Right kidney (tissue), 1 donor: Measurements from ENCODE around the gene SNCB.
"Not testable (repeated sequence)": the region's sequence is repeated elsewhere in the genome, so short reads cannot be mapped to it uniquely, and the experiment has no call there.

Source experiments
- DNase-seq: peaks from one replicate; pipeline ENCODE4 v3.0.0-alpha.2; 2016

SNCB gene

DNA sequence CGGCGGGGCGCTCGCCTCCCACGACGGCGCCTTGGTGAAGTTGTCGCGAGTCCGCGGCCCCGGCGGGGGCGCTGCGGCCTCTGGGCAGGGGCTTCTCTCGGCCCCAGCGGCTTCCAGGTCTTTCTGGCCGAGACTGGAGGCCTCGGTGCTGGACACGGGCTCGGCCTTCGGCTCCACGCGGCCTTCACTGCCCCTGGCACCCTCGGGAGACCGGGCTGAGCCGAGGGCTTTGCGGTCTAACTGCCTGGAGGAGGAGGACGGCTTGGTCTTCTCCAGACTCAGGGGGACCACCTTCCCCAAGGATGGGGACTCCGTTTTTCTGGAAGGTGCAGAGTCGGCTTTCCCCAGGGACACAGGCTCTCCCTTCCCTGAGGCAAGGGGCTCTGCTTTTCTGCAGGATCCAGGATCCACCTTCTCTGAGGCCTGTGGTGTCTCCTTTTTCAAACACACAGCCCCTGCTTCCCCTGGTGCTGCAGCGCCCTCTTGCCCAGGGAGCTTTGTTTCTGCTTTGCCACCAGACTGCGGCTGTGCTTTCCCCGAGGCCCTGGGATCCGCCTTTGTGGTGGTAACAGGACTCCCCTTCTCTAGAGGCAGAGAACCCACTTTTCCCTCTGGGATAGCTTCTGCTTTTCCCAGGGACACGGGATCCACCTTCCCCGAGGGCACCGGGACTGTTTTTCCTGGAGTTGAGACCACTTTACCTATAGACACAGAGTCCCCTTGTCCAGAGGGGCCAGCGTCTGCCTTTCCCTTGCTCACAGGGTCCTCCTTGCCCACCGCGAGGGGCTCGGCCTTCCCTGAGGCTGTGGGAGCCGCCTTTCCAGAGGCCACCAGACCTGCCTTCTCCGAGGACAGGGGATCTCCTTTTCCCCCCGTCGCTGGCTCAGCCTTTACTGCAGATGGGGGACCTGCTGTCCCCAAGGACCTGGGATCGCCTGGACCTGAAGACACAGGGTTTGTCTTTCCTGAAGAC, 32.6 kb downstream of the SNCB start:
- DNase-seq: no peak

DNA sequence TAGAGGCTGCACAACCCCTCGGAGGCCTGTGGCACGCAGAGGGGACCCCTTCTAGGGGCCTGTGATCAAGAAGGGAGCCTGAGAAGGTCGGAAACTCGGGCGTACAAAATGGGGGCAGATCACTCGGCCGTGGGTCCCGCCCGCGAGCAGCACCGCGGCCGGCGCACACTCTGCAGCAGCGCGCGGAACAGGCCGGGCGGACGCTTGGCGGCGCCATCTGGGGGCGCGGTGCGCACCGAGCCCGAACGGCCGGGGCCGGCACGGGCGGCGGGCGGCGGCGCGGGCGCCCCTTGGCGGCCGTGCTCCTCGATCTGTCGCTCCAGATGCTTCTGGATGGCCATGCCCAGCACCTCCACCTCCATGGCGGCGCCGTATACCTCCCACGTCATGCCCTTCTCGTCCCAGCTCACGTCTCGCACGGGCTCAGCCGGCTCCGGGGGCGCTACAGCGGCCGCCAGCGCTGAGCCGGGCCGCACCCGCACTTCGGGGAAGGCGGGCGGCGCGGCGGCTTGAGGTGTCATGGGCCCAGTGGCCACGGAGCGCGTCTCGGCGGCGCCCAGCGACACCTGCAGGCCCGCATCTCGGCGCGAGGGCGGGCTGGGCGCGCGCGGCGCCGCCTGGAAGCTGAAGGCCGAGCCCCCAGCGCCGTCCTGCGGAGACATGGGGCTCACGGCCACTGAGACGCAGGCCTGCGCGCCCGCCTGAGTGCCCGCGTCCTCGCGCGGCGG, 33.5 kb downstream of the SNCB start:
- peak; percentile 86 for DNase-seq

DNA sequence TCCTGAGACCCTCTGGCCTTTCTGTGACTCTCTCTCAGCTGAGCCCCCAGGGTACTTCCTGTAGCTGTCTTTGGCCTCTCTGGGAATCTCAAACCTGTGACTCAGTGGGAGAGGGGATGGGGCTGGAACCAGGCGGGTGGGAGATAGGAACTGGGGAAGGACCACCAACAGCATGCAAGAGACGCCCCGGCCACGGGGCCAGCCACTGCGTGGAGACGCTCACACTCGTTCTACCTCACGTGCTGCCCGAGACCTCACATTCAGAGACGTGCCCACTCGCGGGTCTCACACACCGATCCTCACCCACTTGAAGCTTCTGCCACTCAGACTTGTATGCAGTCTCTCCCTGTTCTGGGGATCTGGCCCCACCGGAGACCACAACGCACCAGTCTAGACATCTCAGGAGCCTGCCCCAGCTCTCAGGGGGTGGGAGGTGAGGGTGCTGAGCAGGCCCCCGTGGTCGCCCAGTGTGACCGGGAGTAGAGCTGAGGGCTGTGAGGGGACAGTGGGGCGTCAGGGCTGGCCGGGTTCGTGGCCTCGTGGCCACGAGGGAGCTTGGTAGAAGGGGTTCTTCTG, 34.2 kb downstream of the SNCB start:
- no peak for DNase-seq

DNA sequence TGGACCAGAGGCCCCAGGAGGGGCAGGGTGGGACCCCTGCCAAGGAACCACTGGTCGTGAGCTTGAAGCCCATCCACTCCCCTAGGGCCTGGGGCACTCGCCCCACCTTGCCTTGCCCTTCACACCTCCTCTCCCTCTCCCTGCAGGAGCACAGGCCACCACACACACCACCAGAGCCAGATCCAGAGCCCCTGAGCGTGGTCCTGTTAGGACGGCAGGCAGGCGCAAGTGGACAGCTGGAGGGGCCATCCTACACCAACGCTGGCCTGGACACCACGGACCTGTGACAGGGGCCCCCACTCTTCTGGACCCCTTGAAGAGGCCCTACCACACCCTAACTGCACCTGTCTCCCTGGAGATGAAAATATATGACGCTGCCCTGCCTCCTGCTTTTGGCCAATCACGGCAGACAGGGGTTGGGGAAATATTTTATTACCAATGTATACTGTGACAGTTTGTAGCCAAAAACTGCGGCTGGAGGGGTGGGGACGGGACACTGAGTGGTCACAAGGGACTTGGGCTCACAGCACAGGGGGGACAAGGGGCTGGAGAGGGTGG, 34.9 kb downstream of the SNCB start:
- DNase-seq: no peak

DNA sequence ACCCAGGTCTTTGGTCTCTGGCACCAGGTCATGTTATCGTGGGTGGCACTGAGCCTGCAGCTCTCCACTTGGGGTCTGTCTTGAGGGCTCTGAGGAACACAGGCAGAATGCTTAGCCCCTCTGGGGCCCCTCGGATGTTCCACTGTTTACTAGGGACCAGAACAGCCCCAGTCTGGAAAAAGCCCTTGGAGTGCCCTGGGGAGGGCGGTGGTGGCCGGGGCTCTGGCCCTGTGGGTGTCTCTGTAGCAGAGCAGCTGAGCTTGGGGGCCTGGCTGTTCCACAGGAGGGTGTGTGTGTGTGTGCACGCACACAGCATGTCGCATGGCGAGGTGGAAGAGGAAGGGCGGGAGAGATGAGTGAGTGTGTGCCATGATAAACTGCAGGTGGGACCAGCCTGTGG, 35.8 kb downstream of the SNCB start:
- no peak for DNase-seq

DNA sequence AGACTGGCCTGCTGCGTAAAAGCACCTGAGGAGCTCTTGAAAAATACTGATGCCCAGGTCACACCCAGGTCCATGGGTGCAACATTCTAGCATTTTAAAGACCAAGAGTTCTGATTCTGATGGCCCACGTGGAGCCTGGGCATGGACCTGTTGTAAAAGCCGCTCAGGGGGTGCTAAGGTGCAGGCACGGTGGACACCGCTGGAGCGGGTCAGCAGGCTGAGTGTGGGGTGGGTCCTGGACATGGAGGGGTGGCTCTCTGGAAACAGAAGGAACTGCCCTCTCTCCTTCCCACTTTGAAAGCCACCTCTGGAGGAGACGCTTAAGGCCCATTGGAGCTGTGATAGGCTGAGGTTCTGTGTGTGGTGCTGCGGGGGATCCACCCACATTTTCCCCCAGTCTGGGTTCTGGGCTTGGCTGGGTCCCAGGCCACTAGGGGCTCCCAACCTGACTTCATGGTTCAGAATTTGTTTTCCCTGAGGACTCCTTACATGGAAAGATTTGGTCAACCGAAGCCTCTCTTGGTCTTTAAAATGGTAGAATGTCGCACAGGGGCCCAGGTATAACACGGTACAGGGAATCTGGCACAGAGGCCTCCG, 37.0 kb downstream of the SNCB start:
- DNase-seq: no peak

DNA sequence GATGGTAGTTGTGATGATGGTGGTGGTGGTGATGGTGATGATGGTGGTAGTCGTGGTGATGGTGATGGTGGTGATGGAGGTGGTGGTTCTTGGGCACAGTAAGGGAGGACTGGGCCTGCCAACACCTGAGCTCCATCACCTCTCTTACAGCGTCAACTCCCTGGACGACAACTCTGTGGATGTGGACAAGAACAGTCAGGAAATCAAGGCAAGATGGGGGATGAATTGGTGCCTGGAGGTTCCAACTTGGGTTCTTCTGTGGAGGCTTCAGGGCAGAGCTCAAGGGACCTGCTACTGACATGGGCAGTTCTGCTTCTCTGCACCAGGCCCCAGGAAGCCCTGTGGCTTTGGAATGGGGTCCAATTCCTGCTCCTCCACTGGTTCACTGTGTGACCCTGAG, 37.8 kb downstream of the SNCB start:
- DNase-seq: no peak

DNA sequence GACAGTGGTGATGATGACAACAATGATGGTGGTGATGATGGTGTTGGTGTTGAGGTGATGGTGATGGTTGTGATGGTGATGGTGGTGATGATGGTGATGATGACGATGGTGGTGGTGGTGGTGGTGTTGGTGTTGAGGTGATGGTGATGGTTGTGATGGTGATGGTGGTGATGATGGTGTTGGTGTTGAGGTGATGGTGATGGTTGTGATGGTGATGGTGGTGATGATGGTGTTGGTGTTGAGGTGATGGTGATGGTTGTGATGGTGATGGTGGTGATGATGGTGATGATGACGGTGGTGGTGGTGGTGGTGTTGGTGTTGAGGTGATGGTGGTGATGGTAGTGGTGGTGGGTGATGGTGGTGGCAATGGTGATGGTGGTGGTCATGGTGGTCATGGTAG, 38.7 kb downstream of the SNCB start:
- DNase-seq: not testable (repeated sequence)

DNA sequence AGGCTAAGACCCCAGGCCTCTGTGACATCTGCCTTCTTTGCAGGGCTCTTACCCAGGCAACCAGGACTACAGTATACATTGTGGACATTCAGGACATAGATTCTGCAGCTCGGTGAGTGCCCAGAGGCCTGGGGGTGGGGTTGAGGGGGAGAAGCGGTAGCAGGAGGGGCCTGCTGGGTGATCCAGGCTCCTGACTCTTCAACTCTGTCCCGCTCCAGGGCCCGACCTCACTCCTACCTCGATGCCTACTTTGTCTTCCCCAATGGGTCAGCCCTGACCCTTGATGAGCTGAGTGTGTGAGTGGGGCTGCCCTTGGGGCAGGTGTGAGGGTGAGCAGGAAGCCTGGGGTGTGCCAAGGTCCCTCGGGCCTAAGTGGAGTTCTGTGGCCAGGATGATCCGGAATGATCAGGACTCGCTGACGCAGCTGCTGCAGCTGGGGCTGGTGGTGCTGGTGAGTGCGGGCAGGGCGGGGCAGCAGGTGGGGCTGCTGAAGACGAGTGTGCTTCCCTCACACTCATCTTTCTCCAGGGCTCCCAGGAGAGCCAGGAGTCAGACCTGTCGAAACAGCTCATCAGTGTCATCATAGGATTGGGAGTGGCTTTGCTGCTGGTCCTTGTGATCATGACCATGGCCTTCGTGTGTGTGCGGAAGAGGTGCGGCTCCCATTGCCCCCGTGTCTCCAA, 40.2 kb downstream of the SNCB start:
- no peak for DNase-seq

DNA sequence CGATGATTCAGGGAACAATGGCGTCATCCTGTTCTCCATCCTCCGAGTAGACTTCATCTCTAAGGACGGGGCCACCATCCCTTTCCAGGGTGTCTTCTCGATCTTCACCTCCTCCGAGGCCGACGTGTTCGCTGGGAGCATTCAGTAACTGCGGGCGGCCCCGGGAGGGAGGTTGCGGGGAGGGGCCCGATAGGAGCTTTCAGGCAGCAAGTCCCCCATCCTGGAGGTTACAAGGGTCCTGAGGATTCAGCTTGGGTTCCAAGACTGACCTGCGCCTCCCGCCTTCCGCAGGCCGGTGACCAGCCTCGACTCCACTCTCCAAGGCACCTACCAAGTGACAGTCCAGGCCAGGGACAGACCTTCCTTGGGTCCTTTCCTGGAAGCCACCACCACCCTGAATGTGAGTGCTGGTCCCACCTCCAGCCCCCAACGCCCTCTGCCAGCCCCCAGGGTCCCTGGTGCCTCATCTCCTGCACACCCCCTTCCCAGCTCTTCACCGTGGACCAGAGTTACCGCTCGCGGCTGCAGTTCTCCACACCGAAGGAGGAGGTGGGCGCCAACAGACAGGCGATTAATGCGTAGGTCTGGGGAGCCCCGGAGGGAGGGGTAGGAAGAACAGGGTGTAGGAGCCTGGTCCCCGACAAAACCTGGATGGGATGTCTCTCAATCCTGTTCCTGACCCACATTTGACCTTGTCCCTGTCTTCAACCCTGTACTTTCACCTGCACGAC, 41.1 kb downstream of the SNCB start:
- no peak for DNase-seq

DNA sequence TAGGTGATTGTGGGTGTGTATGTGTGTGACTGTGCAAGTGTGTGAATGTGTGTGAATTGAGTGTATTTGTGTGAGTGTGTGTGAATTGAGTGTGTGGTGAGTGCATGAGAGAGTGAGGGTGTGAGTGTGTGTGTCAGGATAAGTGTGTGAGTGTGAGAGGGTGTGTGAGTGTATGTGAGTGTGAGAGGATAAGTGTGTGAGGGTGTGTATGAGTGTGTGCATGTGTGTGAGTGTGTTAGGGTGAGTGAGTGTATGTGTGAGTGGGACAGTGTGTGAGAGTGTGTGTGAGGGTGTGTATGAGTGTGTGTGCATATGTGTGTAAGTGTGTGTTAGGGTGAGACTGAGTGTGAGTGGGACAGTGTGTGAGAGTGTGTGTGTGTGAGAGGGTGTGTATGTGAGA, 42.0 kb downstream of the SNCB start:
- no peak for DNase-seq

DNA sequence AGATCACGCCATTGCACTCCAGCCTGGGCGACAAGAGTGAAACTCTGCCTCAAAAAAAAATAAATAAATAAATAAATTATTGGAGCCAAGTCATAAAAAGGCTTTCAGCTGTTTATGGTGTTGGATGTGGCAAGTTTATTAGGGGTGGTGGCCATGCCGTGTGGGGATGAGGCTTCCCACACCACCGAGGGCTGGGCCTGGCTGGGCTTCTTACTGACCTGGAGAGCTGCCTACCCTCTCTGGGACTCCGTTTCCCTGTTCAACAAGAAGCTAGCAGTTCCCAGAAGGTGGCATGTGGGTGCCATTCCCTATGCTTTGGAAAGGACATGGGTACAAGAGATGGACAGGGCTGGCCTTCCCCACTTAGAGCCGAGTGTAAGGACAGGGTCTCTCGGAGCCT, 42.9 kb downstream of the SNCB start:
- no peak for DNase-seq

DNA sequence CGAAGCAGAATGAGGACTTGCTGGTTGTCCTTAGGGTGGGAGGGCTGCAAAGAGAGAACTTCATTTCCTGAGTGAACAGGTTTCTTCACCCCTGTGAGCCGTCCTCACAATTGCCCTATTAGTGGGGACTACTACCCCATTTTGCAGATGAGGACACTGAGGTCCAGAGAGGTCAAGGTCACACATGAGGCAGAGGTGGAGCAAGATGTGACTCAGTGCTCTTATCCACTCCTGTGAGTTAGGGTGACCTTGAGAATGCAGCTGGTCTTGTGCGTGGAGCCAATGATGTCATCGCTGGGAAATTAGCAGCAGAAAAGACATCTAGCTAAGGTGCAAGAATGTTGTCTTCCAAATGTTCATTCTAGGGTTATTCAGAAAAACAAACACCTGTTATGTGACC, 47.3 kb downstream of the SNCB start:
- no peak for DNase-seq

DNA sequence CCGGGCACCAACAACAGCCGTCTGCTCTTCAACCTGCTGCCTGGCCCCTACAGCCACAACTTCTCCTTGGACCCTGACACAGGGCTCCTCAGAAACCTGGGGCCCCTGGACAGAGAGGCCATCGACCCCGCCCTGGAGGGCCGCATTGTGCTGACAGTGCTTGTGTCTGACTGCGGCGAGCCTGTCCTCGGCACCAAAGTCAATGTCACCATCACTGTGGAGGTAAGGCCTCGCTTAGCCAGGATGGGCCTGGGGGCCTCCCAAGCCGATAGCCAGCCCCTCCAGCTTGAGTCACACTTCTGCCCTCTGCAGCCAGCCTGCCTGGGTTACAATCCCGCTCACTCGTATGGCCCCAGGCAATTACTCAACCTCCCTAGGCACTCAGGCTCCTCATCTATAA, 49.0 kb downstream of the SNCB start:
- DNase-seq: no peak

DNA sequence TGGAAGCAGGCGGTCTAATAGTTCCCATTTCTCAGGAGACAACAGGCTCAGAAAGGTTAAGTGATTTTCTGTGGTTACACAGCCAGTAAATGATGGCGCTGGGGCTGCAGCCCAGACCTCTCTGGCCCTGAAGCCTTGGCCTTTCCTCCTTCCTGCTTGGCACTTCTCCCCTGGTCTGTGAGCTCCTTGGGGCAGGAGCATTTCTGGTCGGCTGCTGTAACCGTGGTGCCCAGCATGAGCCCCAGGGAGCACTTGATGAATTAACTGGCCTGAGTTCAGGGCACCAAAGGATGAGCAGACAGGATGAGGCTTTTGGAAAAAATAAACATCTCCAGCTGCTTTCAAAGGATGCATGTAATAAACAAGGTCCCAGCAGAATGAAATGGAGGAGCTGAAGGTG, 51.0 kb downstream of the SNCB start:
- no peak for DNase-seq

DNA sequence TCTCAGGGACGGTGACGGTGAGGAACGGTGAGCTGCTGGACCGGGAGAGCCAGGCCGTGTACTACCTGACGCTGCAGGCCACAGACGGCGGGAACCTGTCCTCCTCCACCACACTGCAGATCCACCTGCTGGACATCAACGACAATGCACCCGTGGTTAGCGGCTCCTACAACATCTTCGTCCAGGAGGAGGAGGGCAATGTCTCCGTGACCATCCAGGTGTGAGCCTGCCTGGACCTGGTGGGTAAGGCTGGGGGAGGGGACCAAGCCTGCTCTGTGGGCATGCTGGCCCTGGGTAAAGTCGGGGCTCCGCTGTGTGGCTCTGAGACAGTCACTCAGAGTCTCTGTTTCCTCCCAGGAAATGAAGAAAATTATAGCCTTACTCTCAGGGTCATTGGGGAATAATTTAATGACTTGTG, 51.9 kb downstream of the SNCB start:
- DNase-seq: no peak

DNA sequence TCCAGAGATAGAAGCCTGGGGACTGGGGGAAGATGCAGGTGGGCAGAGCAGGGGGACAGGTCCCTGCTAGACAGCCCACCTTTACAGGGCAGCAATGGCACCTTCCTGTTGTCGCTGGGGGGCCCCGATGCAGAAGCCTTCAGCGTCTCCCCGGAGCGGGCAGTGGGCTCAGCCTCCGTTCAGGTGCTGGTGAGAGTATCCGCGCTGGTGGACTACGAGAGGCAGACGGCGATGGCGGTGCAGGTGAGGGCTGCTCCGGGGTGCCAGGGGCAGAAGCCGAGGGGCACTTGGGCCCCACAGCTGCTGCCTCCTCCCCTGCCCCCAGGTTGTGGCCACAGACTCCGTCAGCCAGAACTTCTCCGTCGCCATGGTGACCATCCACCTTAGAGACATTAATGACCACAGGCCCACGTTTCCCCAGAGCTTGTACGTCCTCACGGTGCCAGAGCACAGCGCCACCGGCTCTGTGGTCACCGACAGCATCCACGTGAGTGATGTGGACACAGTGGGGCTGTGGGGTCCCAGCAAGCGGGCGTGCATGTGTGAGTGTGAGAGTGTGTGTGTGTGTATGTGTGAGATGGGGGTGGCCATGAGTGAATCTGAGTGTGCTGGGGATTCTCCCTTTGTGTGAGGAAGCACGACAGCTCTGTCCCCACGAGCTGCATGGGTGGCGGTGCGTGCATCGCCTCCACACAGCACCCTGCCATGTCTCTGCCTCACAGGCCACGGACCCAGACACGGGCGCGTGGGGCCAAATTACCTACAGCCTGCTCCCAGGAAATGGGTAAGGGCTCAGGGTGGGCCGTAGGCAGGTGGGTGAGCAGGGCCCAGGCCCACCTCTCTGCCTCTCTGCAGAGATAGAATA, 52.8 kb downstream of the SNCB start:
- DNase-seq: peak; percentile 45

DNA sequence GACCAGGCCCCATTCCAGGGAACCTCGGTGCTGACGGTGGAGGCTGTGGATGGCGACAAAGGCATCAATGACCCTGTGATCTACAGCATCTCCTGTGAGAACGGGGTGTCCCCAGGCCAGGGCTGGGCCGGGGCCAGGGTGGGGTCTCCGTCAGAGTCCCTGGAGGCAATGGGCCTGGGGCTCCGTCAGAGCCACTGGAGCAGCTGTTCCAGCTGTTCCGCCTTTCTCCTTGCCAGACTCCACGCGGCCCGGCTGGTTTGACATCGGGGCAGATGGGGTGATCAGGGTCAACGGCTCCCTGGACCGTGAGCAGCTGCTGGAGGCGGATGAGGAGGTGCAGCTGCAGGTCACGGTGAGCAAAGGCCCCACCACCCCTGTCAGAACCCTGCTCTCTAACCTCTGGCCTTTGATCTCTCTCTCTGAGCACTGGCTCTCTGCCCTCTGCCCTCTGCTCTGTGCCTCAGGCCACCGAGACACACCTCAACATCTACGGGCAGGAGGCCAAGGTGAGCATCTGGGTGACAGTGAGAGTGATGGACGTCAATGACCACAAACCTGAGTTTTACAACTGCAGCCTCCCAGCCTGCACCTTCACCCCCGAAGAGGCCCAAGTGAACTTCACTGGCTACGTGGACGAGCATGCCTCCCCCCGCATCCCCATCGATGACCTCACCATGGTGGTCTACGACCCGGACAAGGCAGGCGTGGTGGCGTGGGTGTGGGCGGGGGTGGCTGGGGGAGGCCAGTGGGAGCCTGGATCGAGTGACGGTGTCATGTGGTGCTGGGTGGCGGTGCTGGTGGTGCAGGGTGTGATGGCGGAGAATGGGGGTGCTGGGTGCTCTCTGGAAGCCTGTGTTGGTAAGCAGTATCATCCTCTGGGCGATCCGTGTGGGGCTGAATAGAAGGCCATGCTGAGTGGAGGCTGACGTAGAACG, 54.6 kb downstream of the SNCB start:
- no peak for DNase-seq

DNA sequence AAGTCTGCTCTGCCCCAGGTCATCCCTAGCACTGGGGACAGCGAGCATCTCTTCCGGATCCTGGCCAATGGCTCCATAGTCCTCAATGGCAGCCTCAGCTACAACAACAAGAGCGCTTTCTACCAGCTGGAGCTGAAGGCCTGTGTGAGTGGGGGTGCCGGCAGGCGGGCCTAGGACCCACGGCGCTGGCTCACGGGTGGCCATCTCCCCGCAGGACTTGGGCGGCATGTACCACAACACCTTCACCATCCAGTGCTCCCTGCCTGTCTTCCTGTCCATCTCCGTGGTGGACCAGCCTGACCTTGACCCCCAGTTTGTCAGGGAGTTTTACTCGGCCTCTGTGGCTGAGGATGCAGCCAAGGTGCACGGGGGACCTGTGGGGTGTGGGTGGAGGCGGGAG, 55.3 kb downstream of the SNCB start:
- no peak for DNase-seq
